Hindlimb muscle (tissue), 1 donor: Measurements from ENCODE around the gene TFB1M. TPM values are rescaled to one million over a fixed set of nuclear protein-coding genes. Genes with fewer than 3 reads are reported as not detected.
A peak's percentile ranks its signal among the peaks of the same experiment; 100 is the strongest.
"Not testable (repeated sequence)": the region's sequence is repeated elsewhere in the genome, so short reads cannot be mapped to it uniquely, and the experiment has no call there.

Source experiments
- DNase-seq: peaks from one replicate; pipeline ENCODE4 v3.0.0-alpha.2; 2013
- polyA plus RNA-seq: library from polyadenylated mRNA; unstranded; fragments of 120-200 nt; gene quantifications from one replicate; pipeline ENCODE4 v1.2.1, GENCODE V29; 2013; ENCODE audit not compliant: insufficient read length

TFB1M gene
- polyA plus RNA-seq, 1 donor, result 11.4 TPM

- DNase-seq, result no peak
Observed at GRCh38 chr6:155297669-155298068, 16.6 kb downstream of the TFB1M start.

GRCh38 chr6:155292711-155293110, 21.6 kb downstream of the TFB1M start:
- DNase-seq, result no peak

GRCh38 chr6:155291291-155291690, 23.0 kb downstream of the TFB1M start:
- no peak for DNase-seq

- no peak for DNase-seq
Observed at GRCh38 chr6:155290491-155290890, 23.8 kb downstream of the TFB1M start.

- DNase-seq, result no peak
Observed at GRCh38 chr6:155287762-155288161, 26.5 kb downstream of the TFB1M start.

- DNase-seq, result no peak
Observed at GRCh38 chr6:155284775-155285174, 29.5 kb downstream of the TFB1M start.

- DNase-seq, result no peak
Observed at GRCh38 chr6:155278319-155279049, 35.8 kb downstream of the TFB1M start.

GRCh38 chr6:155276638-155277037, 37.6 kb downstream of the TFB1M start:
- no peak for DNase-seq

- no peak for DNase-seq
Observed at GRCh38 chr6:155275808-155276480, 38.3 kb downstream of the TFB1M start.

- DNase-seq, result no peak
Observed at GRCh38 chr6:155274533-155274932, 39.8 kb downstream of the TFB1M start.

GRCh38 chr6:155274106-155274505, 40.2 kb downstream of the TFB1M start:
- no peak for DNase-seq

- DNase-seq, result no peak
Observed at GRCh38 chr6:155273431-155273830, 40.9 kb downstream of the TFB1M start.

GRCh38 chr6:155272353-155273232, 41.7 kb downstream of the TFB1M start:
- DNase-seq, result peak; percentile 29

GRCh38 chr6:155271145-155271544, 43.1 kb downstream of the TFB1M start:
- no peak for DNase-seq

GRCh38 chr6:155270561-155271091, 43.7 kb downstream of the TFB1M start:
- no peak for DNase-seq

GRCh38 chr6:155269765-155270164, 44.5 kb downstream of the TFB1M start:
- DNase-seq, result no peak

GRCh38 chr6:155268088-155268867, 46.0 kb downstream of the TFB1M start:
- DNase-seq, result not testable (repeated sequence)

- no peak for DNase-seq
Observed at GRCh38 chr6:155267411-155267810, 46.9 kb downstream of the TFB1M start.

GRCh38 chr6:155265843-155266535, 48.3 kb downstream of the TFB1M start:
- no peak for DNase-seq

GRCh38 chr6:155264693-155265320, 49.5 kb downstream of the TFB1M start:
- DNase-seq, result no peak
